ENCODE measurements around the gene IRF2BP2.

IRF2BP2 gene

GRCh38 chr1:234585330-234586055 is 24.5 kb downstream of the IRF2BP2 start:
- no peak for DNase-seq (ENCODE audit: low read depth in 2 of 2, low spot score in 1 of 2)

DNA sequence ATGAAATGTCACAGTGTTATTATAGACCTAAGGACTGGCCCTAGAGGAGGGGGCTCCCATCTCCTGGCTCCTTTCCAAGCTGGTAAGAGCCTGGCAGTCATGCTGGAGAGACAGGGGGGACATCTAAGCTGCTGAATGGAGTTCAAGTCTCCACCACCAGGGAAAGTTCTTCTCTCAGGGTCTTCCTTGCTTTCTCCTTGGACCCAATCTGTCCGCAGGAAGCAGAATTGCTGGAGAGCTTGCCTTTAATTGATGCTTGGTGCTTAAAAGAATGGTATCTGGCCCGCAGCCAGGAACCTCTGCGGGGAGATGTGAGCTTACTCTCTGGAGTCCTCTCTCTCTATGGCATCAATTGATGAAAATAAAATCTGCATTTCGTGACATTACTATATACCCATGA is 25.1 kb downstream of the IRF2BP2 start:
- no peak for DNase-seq (ENCODE audit: low read depth in 2 of 2, low spot score in 1 of 2)

GRCh38 chr1:234584420-234584805 is 25.6 kb downstream of the IRF2BP2 start:
- no peak for DNase-seq (ENCODE audit: low read depth in 2 of 2, low spot score in 1 of 2)

- no peak for DNase-seq (ENCODE audit: low read depth in 2 of 2, low spot score in 1 of 2)
Measured at GRCh38 chr1:234583755-234584419, 26.1 kb downstream of the IRF2BP2 start.

GRCh38 chr1:234582681-234583301 is 27.2 kb downstream of the IRF2BP2 start:
- no peak for DNase-seq (ENCODE audit: low read depth in 2 of 2, low spot score in 1 of 2)

DNA sequence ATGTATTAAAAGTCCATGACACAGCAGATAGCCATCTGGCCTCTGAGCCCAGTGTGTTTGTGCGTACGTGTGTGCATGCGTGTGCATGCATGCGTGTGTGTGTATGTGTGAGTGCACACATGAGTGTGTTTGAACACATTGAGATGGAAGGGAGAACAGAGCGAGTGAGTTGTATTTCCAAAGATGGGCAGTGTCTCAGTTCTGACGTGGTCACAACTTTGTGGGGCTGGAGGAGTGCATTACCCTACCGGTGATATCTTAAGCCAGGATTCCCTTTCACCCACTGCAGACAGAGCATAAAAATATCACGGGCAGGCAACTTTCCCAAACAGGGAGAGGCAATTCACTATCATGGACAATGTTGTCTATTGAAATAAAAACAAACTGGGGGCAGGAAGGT is 27.8 kb downstream of the IRF2BP2 start:
- DNase-seq (ENCODE audit: low read depth in 2 of 2, low spot score in 1 of 2), result no peak

DNA sequence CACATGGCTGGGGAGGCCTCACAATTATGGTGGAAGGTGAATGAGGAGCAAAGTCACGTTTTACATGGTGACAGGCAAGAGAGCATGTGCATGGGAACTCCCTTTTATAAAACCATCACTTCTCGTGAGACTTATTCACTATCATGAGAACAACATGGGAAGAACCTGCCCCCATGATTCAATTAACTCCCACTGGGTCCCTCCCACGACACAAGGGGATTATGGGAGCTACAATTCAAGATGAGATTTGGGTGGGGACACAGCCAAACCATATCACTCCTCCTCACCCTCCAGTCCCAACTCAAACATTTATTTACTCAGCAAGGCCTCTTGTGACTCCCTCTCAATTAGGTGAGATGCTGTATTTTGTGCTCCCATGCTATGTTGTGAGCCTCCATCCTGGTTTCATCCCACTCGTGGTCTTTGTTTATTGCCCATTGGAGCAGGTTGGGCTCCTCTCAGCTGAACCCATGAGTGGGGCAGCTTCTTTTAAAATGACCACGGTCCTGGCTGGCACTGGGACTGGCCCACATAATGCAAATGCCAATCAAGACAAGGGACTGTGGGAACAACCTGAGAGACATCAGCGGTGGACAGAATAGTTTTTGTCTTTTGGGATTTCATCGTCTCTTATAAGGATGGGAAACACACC is 28.8 kb downstream of the IRF2BP2 start:
- DNase-seq (ENCODE audit: low read depth in 2 of 2, low spot score in 1 of 2), result no peak

- DNase-seq (ENCODE audit: low read depth in 2 of 2, low spot score in 1 of 2), result no peak
Measured at GRCh38 chr1:234579967-234580366, 30.0 kb downstream of the IRF2BP2 start.

DNA sequence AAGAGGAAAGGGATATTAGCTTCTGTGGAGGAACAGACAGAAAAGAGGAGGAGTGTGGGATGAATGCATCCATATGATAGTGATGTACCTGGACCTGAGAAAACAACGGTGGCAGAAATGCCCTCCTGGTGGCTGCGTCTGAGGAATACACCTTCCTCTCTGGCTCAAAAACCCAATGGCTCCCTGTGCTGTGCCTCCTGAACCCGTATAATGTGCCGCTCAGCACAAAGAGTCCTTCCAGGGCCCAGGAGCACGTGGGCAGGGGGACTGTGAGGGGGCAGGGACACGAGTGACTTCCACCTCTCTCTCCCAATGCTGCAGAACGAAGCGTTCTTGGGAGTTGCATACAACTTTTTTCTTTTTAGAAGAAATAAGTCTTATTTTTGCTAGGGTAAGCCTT is 31.2 kb downstream of the IRF2BP2 start:
- no peak for DNase-seq (ENCODE audit: low read depth in 2 of 2, low spot score in 1 of 2)

GRCh38 chr1:234578087-234578486 is 31.9 kb downstream of the IRF2BP2 start:
- DNase-seq (ENCODE audit: low read depth in 2 of 2, low spot score in 1 of 2), result no peak

- DNase-seq (ENCODE audit: low read depth in 2 of 2, low spot score in 1 of 2), result no peak
Measured at GRCh38 chr1:234573711-234574299, 36.2 kb downstream of the IRF2BP2 start.

GRCh38 chr1:234572966-234573365 is 37.0 kb downstream of the IRF2BP2 start:
- DNase-seq (ENCODE audit: low read depth in 2 of 2, low spot score in 1 of 2), result no peak

DNA sequence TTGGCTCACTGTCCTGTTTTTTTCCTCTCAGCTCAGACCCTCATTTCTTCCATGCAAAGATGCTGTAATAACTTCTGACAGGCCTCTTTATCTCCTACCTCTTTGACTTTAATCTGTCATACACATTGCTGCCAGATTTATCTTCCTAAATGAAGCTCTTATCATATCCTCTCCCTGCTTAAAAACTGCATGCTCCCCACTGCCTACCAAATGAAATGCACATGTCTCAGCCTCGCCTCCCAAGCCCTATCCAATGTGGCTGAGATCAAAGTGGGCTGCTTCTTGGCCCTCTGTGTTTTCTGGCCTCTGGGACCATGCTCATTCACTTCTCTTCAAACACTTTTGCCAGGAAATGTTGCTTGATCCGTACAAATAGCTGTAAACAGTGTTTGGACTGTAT is 38.3 kb downstream of the IRF2BP2 start:
- DNase-seq (ENCODE audit: low read depth in 2 of 2, low spot score in 1 of 2), result no peak

DNA sequence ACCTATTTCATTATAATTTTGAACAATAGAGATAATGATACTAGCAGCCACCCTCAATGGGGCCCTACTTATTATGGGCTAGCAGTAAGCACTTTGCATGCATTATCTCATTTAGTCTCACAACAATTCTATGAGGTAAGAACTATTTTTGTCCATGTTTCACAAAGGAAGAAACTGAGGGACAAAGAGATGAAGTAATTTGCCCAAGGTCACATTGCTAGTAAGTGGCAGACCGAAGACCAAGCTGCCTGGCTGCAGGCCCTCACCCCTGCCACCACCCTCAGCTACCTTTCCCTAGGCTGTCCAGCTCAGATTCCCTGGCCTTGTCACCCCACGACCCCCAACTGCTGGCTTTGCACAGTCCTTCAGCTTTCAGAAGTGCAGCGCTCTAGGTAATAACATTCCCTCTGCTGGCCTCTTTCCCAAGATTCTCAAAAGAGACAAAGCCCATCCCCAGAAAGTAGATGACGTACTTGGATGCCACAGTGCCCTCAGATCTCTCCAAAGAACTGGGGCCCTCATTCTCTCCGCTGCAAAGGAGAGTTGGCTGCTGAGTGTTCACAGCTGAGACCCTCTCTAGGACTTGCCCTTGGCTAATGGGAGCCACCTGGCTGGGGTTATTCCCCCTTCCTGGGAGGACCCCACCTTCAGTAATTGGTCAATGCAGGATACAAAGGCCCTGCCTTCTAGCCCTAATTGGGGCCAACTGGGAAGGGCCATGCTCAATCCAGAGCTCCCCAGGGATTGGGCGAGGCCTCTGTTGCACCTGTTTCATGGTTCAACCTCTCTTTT is 39.5 kb downstream of the IRF2BP2 start:
- DNase-seq (ENCODE audit: low read depth in 2 of 2, low spot score in 1 of 2), result no peak

- DNase-seq (ENCODE audit: low read depth in 2 of 2, low spot score in 1 of 2), result no peak
Measured at GRCh38 chr1:234568345-234568744, 41.6 kb downstream of the IRF2BP2 start.

DNA sequence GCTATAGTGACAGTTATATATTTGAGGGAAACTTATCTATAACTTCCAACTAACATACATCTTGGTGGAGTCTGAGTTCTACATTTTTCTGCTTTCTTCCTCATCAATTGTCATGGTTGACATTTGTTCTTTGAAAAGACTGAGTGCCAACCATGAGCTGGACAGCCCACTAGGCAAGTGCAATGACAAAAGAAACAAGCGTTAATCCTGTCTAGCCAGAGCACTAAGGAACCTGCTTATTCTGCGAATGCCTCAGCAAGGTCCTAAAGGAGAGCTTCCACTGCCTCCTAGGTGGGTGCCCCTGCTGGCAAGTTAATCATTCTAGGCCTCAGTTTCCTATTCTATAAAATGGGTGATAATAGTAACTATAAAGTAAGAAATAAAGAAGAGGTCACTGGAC is 44.8 kb downstream of the IRF2BP2 start:
- DNase-seq (ENCODE audit: low read depth in 2 of 2, low spot score in 1 of 2), result no peak

- DNase-seq (ENCODE audit: low read depth in 2 of 2, low spot score in 1 of 2), result no peak
Measured at GRCh38 chr1:234564035-234565029, 45.6 kb downstream of the IRF2BP2 start.

GRCh38 chr1:234562334-234562733 is 47.6 kb downstream of the IRF2BP2 start:
- no peak for DNase-seq (ENCODE audit: low read depth in 2 of 2, low spot score in 1 of 2)

DNA sequence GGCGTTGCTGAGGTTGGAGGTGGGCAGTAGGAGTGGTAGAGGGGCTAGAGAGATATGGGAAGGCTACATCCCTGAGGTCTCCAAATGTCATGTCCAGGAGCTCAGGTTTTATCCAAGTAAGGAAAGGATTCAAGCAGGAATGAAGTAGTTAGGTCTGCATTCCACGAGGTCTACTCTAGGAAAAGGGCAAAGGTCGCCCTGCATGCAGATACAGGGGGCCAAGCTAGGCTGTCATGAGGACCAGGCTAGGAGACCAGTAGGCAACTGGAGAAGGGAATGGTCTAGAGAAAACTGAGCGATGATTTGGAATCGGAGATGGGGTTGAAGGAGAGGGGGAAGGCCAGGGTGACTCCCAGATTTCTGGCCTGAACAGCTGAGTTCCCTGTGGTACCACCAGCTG is 48.7 kb downstream of the IRF2BP2 start:
- no peak for DNase-seq (ENCODE audit: low read depth in 2 of 2, low spot score in 1 of 2)
